ES-I3 (cell line): ENCODE measurements around the gene ICAM5.
"Not testable (repeated sequence)": the region's sequence is repeated elsewhere in the genome, so short reads cannot be mapped to it uniquely, and the experiment has no call there.

ENCODE experiments used
- H3K36me3 ChIP-seq: 2 replicates; pipeline ENCODE4 v1.6.1; 2013; ENCODE audit warnings: mild to moderate bottlenecking, low read length, control low read depth, moderate library complexity; ENCODE audit not compliant: insufficient read depth
- H3K4me1 ChIP-seq: 2 replicates; pipeline ENCODE4 v1.6.1; 2013; ENCODE audit warnings: mild to moderate bottlenecking, control low read depth, low read length; ENCODE audit not compliant: insufficient read depth
- H3K9ac ChIP-seq: 2 replicates; pipeline ENCODE4 v1.6.1; 2013; ENCODE audit warnings: low read depth, mild to moderate bottlenecking, low read length, moderate library complexity
- H3K9me3 ChIP-seq: 2 replicates; pipeline ENCODE4 v1.6.1; 2013; ENCODE audit warnings: mild to moderate bottlenecking, low read length, moderate library complexity; ENCODE audit not compliant: control insufficient read depth, insufficient read depth

Gene ICAM5

DNA sequence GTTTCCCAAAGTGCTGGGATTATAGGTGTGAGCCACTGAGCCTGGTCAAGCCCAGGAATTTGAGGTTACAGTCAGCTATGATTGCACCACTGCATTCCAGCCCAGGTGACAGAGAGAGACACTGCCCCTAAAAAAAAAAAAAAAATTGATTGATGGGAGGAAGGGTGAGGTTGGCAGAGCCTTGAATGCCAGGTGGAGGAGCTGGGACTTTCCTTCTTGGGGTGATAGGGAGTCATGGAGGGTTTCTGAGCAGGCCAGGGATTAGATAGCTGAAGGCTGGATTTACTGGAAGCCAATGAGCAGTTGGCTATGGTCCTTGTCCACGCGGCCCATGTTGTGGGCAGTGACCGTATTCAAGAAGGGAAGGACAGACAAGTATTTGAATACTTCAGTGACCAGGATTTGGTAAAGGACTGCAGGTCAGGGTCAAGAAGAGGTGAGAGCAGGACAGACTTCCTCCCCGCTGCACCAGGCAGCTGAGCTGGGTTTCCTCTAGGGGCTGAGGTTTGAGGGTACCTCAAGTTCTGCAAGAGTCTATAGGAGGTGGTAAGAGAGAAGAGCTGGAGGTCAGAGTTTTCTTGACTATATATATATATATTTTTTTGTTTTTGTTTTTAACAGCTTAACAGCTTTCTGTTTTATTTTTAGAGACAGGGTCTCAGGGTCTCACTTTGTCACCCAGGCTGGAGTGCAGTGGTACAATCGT, 9.9 kb upstream of the ICAM5 start:
- Histone ChIP-seq H3K4me1 (peaks cover 4% of the 10 kb centered on the region; the same call in 1 of the 2 replicates), H3K9ac (no peak overlapping the region), H3K9me3 (no peaks in the 10 kb centered on the region), H3K36me3 (no peaks in the 10 kb centered on the region)

DNA sequence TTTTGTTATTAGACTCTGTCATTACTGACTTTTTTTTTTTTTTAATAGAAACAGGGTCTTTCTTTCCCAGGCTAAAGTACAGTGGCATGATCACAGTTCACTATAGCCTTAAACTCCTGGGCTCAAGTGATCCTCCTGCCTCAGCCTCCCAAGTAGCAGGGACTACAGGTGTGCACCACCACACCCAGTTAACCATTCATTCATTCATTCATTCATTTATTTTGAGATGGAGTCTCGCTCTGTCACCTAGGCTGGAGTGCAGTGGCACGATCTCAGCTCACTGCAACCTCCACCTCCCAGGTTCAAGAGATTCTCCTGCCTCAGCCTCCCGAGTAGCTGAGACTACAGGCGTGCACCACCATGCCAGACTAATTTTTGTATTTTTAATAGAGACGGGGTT, 7.7 kb upstream of the ICAM5 start:
- H3K36me3 ChIP-seq, H3K4me1 ChIP-seq, H3K9me3 ChIP-seq, H3K9ac ChIP-seq: not testable (repeated sequence)

DNA sequence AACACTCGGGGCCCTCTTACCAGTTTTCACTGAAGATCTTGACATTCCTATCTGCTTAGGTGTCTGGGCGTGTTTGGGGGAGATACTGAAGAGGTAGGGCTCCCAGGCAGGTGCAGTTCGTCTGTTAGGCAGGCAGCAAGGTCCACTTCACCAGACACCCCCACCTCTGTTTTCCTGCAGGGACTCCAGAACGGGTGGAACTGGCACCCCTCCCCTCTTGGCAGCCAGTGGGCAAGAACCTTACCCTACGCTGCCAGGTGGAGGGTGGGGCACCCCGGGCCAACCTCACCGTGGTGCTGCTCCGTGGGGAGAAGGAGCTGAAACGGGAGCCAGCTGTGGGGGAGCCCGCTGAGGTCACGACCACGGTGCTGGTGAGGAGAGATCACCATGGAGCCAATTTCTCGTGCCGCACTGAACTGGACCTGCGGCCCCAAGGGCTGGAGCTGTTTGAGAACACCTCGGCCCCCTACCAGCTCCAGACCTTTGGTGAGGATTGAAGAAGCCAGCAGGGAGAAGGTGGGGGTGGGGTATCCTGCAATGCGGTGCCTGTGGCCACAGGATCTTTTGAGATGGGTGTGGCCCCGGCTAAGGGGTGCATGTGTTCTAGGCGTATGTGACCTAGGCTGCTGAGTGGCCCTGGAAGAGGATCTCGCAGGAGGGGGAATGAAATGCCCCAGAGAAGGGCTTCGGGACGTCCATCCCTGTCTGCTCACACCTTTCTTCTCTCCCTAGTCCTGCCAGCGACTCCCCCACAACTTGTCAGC, 6.3 kb upstream of the ICAM5 start:
- Histone ChIP-seq H3K9ac (no peak overlapping the region), H3K36me3 (no peaks in the 10 kb centered on the region), H3K4me1 (peaks cover 4% of the 10 kb centered on the region; the same call in 1 of the 2 replicates), H3K9me3 (no peaks in the 10 kb centered on the region)

DNA sequence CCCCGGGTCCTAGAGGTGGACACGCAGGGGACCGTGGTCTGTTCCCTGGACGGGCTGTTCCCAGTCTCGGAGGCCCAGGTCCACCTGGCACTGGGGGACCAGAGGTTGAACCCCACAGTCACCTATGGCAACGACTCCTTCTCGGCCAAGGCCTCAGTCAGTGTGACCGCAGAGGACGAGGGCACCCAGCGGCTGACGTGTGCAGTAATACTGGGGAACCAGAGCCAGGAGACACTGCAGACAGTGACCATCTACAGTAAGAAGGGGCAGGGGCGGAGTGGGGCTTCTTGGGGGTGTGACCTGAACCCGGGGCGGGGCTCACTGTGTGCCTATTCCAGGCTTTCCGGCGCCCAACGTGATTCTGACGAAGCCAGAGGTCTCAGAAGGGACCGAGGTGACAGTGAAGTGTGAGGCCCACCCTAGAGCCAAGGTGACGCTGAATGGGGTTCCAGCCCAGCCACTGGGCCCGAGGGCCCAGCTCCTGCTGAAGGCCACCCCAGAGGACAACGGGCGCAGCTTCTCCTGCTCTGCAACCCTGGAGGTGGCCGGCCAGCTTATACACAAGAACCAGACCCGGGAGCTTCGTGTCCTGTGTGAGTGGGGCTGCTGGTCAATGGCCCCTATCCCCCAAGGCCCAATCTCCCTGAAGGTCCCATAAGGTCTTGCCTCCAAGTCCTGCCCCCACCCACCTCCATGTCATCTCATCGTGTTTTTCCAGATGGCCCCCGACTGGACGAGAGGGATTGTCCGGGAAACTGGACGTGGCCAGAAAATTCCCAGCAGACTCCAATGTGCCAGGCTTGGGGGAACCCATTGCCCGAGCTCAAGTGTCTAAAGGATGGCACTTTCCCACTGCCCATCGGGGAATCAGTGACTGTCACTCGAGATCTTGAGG, 5.4 kb upstream of the ICAM5 start:
- H3K9ac ChIP-seq = no peak overlapping the region
- no peaks in the 10 kb centered on the region for H3K36me3 ChIP-seq
- no peaks in the 10 kb centered on the region for H3K9me3 ChIP-seq
- H3K4me1 ChIP-seq = peaks cover 4% of the 10 kb centered on the region; the same call in 1 of the 2 replicates

DNA sequence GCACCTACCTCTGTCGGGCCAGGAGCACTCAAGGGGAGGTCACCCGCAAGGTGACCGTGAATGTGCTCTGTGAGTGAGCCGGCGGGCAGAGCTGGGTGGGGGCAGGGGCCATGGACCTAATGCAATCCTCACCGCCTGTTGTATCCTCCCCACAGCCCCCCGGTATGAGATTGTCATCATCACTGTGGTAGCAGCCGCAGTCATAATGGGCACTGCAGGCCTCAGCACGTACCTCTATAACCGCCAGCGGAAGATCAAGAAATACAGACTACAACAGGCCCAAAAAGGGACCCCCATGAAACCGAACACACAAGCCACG, 4.8 kb upstream of the ICAM5 start:
- Histone ChIP-seq H3K9me3 (no peaks in the 10 kb centered on the region), H3K36me3 (no peaks in the 10 kb centered on the region), H3K9ac (no peak overlapping the region), H3K4me1 (peaks cover 4% of the 10 kb centered on the region; the same call in 1 of the 2 replicates)

DNA sequence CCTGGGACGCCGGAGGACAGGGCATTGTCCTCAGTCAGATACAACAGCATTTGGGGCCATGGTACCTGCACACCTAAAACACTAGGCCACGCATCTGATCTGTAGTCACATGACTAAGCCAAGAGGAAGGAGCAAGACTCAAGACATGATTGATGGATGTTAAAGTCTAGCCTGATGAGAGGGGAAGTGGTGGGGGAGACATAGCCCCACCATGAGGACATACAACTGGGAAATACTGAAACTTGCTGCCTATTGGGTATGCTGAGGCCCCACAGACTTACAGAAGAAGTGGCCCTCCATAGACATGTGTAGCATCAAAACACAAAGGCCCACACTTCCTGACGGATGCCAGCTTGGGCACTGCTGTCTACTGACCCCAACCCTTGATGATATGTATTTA, 4.4 kb upstream of the ICAM5 start:
- H3K9me3 ChIP-seq = no peaks in the 10 kb centered on the region
- no peaks in the 10 kb centered on the region for H3K36me3 ChIP-seq
- H3K4me1 ChIP-seq = peaks cover 4% of the 10 kb centered on the region; the same call in 1 of the 2 replicates
- H3K9ac ChIP-seq = no peak overlapping the region

DNA sequence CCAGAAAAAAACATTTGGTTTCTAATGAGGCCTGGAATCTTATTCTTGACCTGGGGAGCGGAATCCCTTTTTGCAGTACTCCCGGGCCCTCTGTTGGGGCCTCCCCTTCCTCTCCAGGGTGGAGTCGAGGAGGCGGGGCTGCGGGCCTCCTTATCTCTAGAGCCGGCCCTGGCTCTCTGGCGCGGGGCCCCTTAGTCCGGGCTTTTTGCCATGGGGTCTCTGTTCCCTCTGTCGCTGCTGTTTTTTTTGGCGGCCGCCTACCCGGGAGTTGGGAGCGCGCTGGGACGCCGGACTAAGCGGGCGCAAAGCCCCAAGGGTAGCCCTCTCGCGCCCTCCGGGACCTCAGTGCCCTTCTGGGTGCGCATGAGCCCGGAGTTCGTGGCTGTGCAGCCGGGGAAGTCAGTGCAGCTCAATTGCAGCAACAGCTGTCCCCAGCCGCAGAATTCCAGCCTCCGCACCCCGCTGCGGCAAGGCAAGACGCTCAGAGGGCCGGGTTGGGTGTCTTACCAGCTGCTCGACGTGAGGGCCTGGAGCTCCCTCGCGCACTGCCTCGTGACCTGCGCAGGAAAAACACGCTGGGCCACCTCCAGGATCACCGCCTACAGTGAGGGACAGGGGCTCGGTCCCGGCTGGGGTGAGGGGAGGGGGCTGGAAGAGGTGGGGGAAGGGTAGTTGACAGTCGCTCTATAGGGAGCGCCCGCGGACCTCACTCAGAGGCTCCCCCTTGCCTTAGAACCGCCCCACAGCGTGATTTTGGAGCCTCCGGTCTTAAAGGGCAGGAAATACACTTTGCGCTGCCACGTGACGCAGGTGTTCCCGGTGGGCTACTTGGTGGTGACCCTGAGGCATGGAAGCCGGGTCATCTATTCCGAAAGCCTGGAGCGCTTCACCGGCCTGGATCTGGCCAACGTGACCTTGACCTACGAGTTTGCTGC, 2.7 kb upstream of the ICAM5 start, which contains the start of gene ICAM4:
Gene ICAM4, plus strand, starts transcription at position 153 of the 935 bp plus-strand sequence. Its CDS starts 58 bp downstream, at position 211.
- Histone ChIP-seq H3K9me3 (no peaks in the 10 kb centered on the region), H3K4me1 (peaks cover 4% of the 10 kb centered on the region; the same call in 1 of the 2 replicates), H3K36me3 (no peaks in the 10 kb centered on the region), H3K9ac (peak within 1 kb of the TSS; percentile 46; the same call in 1 of the 2 replicates)

DNA sequence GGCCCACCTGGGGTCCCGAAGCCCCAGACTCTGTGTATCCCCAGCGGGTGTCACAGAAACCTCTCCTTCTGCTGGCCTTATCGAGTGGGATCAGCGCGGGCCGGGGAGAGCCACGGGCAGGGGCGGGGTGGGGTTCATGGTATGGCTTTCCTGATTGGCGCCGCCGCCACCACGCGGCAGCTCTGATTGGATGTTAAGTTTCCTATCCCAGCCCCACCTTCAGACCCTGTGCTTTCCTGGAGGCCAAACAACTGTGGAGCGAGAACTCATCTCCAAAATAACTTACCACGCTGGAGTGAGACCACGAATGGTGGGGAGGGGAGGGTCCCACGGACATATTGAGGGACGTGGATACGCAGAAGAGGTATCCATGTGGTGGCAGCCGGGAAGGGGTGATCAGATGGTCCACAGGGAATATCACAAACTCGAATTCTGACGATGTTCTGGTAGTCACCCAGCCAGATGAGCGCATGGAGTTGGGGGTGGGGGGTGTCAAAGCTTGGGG, 1.0 kb upstream of the ICAM5 start:
- H3K9ac ChIP-seq = peak overlapping the region; percentile 59; the same call in 1 of the 2 replicates
- peaks cover under 1% of the 10 kb centered on the region; the same call in 1 of the 2 replicates for H3K4me1 ChIP-seq
- no peaks in the 10 kb centered on the region for H3K36me3 ChIP-seq
- no peaks in the 10 kb centered on the region for H3K9me3 ChIP-seq

DNA sequence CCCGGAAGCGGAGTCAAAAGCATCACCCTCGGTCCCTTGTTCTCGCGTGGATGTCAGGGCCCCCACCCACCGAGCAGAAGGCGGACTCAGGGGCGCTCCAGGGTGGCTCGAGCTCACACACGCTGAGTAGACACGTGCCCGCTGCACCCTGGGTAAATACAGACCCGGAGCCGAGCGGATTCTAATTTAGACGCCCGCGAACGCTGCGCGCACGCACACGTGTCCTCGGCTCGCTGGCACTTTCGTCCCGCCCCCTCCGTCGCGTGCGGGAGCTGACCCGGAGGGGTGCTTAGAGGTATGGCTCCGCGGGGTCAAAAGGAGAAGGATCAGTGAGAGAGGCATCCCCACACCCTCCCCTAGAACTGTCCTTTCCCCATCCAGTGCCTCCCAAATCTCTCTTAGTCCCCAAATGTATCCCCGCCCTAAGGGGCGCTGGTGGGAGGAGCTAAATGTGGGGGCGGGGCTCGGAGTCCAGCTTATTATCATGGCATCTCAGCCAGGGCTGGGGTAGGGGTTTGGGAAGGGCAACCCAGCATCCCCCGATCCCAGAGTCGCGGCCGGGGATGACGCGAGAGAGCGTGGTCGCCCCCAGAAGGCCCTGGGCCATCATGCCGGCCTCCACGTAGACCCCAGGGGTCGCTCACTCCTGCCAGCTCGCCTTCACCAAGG, 451 bp upstream of the ICAM5 start:
- H3K36me3 ChIP-seq = no peaks in the 10 kb centered on the region
- H3K4me1 ChIP-seq = no peaks in the 10 kb centered on the region; the same call in 1 of the 2 replicates
- no peaks in the 10 kb centered on the region for H3K9me3 ChIP-seq
- H3K9ac ChIP-seq = peak overlapping the region; percentile 59; the same call in 1 of the 2 replicates

DNA sequence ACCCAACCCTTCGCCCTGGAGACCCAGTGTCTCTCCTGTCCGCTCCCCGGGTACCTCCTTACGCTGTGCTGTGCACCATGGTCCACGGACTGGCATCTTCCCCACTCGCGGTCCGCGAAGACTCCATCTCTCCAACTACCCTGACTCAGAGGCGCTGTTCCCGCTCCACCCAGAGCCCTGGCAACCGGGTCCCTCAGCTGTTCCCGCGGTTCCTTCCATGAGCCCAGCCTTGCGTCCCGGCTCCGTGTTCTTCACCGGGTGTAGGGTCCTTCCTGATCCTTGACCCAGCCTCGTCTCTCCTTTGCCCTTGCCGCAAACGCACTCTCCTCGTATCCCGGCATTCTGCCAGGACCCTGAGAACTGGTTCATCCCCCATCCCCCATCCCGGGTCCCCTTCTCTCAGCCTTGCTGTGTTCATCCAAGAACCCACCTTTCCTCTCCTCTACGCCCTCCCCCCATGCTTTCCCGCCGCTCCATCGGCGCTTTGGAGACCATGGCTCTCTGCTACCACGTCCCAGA, 664 bp downstream of the ICAM5 start:
- Histone ChIP-seq H3K9me3 (no peaks in the 10 kb centered on the region), H3K36me3 (no peaks in the 10 kb centered on the region), H3K4me1 (no peaks in the 10 kb centered on the region; the same call in 1 of the 2 replicates), H3K9ac (peak overlapping the region; percentile 59; the same call in 1 of the 2 replicates)

DNA sequence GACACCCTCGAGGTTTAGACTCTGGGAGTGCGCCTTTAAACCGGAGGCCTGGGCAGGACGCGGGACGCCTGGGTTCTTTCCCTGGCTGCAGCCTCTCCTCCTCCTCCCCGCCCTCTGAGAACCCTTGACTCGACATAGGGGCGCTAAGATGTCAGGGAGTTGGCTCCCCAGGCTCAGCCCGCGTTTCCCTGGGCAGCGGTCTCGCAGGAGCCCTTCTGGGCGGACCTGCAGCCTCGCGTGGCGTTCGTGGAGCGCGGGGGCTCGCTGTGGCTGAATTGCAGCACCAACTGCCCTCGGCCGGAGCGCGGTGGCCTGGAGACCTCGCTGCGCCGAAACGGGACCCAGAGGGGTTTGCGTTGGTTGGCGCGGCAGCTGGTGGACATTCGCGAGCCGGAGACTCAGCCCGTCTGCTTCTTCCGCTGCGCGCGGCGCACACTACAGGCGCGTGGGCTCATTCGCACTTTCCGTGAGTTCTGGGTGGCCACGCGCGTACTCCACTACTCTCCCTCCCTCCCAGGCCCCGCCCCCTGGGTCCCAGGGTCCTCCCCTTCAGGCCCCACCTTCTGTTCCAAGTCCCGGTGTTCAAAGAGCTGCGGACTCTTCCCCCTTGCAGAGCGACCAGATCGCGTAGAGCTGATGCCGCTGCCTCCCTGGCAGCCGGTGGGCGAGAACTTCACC, 1.3 kb downstream of the ICAM5 start:
- Histone ChIP-seq H3K9ac (peak overlapping the region; percentile 59; the same call in 1 of the 2 replicates), H3K36me3 (no peaks in the 10 kb centered on the region), H3K4me1 (no peaks in the 10 kb centered on the region; the same call in 1 of the 2 replicates), H3K9me3 (no peaks in the 10 kb centered on the region)

DNA sequence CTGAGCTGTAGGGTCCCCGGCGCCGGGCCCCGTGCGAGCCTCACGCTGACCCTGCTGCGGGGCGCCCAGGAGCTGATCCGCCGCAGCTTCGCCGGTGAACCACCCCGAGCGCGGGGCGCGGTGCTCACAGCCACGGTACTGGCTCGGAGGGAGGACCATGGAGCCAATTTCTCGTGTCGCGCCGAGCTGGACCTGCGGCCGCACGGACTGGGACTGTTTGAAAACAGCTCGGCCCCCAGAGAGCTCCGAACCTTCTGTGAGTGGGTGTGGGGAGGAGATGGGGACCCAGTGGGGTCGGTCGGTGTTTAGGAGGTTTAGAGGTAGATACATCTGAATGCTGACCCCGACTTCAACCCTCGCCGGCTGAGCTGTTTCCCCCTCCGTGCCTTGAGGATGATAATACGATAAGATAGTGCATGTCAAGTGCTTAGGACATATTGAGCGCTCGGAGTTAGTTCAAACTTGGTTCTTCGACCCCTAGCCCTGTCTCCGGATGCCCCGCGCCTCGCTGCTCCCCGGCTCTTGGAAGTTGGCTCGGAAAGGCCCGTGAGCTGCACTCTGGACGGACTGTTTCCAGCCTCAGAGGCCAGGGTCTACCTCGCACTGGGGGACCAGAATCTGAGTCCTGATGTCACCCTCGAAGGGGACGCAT, 1.9 kb downstream of the ICAM5 start:
- Histone ChIP-seq H3K9ac (peak overlapping the region; percentile 59; the same call in 1 of the 2 replicates), H3K36me3 (no peaks in the 10 kb centered on the region), H3K9me3 (no peaks in the 10 kb centered on the region), H3K4me1 (no peaks in the 10 kb centered on the region; the same call in 1 of the 2 replicates)
